Tibial artery (tissue), 4 donors: ENCODE results near the gene PEX10.

Experiments
- DNase-seq, 2 donors: peaks; one replicate each; pipeline ENCODE4 v3.0.0-alpha.2; 2019
- H3K27ac ChIP-seq, 2 donors: fragments of 200-600 bp; sonication (generic) in 1 of 2; 1 replicate in 1 of 2; 2 replicates in 1 of 2; pipeline ENCODE4 v1.5.1; 2018 to 2019; ENCODE audit warnings: mild to moderate bottlenecking in 1 of 2
- H3K27me3 ChIP-seq, 2 donors: fragments of 200-600 bp; sonication (generic) in 1 of 2; one replicate each; pipeline versions ENCODE4 v1.5.1 to v1.6.0; 2016 to 2019
- H3K36me3 ChIP-seq, 3 donors: fragments of 200-600 bp; sonication (generic) in 2 of 3; one replicate each; pipeline ENCODE4 v1.5.1; 2016 to 2019; ENCODE audit warnings: mild to moderate bottlenecking in 2 of 3
- H3K4me1 ChIP-seq, 4 donors: fragments of 200-600 bp; sonication (generic) in 2 of 4; 1 replicate in 3 of 4; 2 replicates in 1 of 4; pipeline ENCODE4 v1.5.1; 2016 to 2019
- H3K4me3 ChIP-seq, 2 donors: fragments of 200-600 bp; sonication (generic) in 1 of 2; 1 replicate in 1 of 2; 2 replicates in 1 of 2; pipeline ENCODE4 v1.5.1; 2018 to 2019; ENCODE audit warnings: mild to moderate bottlenecking in 2 of 2
- H3K9me3 ChIP-seq, 3 donors: fragments of 200-600 bp; sonication (generic) in 1 of 3; one replicate each; pipeline ENCODE4 v1.5.1; 2016 to 2019
- intact Hi-C: fragments of 100-400 bp; cut with DNase I; formaldehyde crosslinking; loops from one replicate; pipeline ENCODE4 v1.15.0; 2023; ENCODE audit warnings: low total_unique reads
- TF ChIP-seq, protein P1 (sequence below), 2 experiments: fragments of 200-600 bp in 1 of 2; fragments of 450-650 bp in 1 of 2; IDR thresholded peaks; one replicate each; pipeline ENCODE4 v1.5.1; 2017 to 2019; ENCODE audit warnings: antibody characterized with exemption in 2 of 2, mild to moderate bottlenecking in 1 of 2, moderate library complexity in 1 of 2

The PEX10 gene

DNA sequence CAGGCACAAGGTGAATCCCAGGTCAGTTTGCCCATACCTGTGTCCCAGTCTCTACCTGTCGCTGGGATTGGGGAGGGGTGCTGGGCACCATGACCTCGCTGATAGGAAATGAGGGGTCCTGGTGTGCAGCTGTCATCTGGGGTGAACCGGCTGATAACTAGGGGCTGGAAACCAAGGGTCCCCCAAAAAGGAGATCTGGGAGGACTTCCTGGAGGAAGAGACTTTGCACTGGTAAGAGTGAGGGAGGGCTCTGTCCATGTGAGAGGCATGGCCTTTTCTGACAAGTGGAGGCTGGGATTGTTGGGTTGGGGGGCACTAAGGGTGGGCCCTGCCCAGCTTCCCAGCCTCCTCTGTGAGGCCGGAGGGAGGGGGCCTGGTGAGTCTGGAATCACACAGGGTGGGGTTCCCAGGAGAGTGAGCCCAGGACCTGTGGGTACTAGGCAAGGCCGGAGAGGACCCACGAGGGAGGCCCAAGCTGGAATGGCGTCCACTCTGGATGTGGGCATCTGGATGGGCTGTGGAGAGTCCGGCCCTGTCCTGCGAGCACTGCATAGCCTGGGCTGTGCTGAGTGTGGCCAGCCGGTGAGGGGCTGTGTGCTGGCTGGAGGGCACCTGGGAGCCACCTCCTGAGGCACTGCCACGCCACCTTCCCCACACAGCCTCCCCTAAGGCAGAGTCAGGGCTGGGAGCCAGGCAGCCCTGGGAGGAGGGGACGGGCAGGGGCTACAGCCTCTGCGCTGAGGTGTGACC, 4.9 kb upstream of the PEX10 start:
- Histone ChIP-seq H3K9me3 (no peaks in the 10 kb centered on the region), H3K27ac (no peak overlapping the region), H3K4me1 (peaks cover 0 to 29% (median 18%) of the 10 kb centered on the region in 4 donors), H3K27me3 (peaks cover 0 to 62% of the 10 kb centered on the region in 2 donors), H3K4me3 (no peak overlapping the region), H3K36me3 (no peaks in the 10 kb centered on the region)
- intact Hi-C loops = loop anchor here (5.0 to 10.0 kb wide), 2 partner anchors 168 to 1470 kb away; partner anchors contain the start of gene PRXL2B
- DNase-seq = no peak
- TF ChIP-seq, protein P1, sequence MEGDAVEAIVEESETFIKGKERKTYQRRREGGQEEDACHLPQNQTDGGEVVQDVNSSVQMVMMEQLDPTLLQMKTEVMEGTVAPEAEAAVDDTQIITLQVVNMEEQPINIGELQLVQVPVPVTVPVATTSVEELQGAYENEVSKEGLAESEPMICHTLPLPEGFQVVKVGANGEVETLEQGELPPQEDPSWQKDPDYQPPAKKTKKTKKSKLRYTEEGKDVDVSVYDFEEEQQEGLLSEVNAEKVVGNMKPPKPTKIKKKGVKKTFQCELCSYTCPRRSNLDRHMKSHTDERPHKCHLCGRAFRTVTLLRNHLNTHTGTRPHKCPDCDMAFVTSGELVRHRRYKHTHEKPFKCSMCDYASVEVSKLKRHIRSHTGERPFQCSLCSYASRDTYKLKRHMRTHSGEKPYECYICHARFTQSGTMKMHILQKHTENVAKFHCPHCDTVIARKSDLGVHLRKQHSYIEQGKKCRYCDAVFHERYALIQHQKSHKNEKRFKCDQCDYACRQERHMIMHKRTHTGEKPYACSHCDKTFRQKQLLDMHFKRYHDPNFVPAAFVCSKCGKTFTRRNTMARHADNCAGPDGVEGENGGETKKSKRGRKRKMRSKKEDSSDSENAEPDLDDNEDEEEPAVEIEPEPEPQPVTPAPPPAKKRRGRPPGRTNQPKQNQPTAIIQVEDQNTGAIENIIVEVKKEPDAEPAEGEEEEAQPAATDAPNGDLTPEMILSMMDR (IDR thresholded peaks at IDR 0.05) = no peak

DNA sequence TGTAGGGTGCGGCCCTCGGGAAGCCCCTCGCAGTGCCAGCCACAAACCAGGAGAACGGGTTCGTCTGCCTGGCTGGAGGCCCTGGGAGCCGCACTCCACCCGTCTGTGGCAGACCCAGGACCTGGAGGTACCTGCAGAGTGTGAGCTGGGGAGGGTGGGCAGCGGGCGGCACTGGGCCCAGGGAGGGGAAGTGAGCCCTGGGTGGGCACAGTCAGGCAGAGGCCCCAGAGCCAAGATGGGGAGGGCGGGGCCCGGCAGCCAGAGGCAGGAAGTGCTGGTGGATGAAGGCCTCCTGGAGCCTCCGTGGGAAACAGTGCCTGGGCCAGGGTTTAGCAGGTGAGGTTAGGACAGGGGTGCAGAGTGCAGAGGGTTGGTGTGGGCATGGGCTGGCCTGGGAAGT, 4.0 kb upstream of the PEX10 start:
- intact Hi-C loops = loop anchor here (5.0 to 10.0 kb wide), 2 partner anchors 168 to 1471 kb away; partner anchors contain the start of gene PRXL2B
- TF ChIP-seq, protein P1 (IDR thresholded peaks at IDR 0.05) = no peak
- peaks cover 0 to 36% (median 25%) of the 10 kb centered on the region in 4 donors for H3K4me1 ChIP-seq
- no peaks in the 10 kb centered on the region for H3K36me3 ChIP-seq
- no peaks in the 10 kb centered on the region for H3K9me3 ChIP-seq
- no peak for DNase-seq
- H3K27me3 ChIP-seq = peaks cover 0 to 60% of the 10 kb centered on the region in 2 donors
- no peak overlapping the region for H3K4me3 ChIP-seq
- H3K27ac ChIP-seq = no peak overlapping the region

DNA sequence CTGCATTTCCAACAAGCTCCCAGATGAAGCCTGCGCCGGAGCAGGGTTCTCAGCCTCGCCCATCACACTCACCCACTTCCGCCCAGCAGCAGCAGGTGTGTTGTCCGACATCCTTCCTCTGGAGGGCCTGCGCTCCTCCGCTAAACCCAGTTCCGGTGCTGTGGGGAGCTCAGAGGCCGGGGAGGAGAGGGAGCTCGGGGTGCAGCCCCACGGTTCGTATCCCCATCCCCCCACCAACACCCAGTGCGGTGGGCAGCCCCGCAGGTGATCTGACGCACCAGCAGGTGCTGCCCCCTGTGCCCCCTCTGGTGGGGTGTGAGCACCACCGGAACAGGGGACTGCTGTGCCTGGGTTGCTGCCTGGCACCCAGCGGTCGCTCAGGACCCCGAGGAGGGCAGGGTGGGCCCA, 3.4 kb upstream of the PEX10 start:
- peaks cover 0 to 56% of the 10 kb centered on the region in 2 donors for H3K27me3 ChIP-seq
- no peaks in the 10 kb centered on the region for H3K36me3 ChIP-seq
- TF ChIP-seq, protein P1 (IDR thresholded peaks at IDR 0.05) = no peak
- no peak for DNase-seq
- H3K4me1 ChIP-seq = peaks cover 0 to 38% (median 26%) of the 10 kb centered on the region in 4 donors
- intact Hi-C loops = loop anchor here (2.0 to 10.0 kb wide), 4 partner anchors 133 to 1471 kb away; partner anchors contain the start of gene PRXL2B
- no peak overlapping the region for H3K27ac ChIP-seq
- no peak overlapping the region for H3K4me3 ChIP-seq
- H3K9me3 ChIP-seq = no peaks in the 10 kb centered on the region

DNA sequence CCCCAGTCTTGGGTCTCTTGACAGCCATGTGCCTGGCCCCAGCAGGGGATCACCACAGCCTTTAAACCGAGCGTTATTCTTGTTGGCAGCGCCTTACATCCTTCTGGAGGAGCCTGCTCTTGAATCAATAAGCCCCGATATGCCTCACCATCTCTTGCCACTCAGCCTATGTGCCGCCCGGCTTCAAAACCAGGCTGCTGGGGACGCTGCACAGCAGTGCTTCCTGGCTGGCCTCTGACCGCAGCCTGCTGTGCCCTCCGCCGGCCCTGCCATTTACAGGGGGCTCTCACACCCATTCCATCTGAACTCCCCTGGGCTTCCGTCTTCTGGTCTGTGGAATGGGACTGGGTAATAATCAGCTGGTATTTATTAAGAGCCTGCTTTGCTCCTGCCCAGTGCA, 3.0 kb upstream of the PEX10 start:
- no peak for DNase-seq
- Histone ChIP-seq H3K4me1 (peaks cover 0 to 38% (median 26%) of the 10 kb centered on the region in 4 donors), H3K27ac (no peak overlapping the region), H3K27me3 (peaks cover 0 to 52% of the 10 kb centered on the region in 2 donors), H3K9me3 (no peaks in the 10 kb centered on the region), H3K36me3 (peaks cover 0 to 1% (median 0%) of the 10 kb centered on the region in 3 donors), H3K4me3 (no peak overlapping the region)
- intact Hi-C loops = loop anchor here (2.0 to 10.0 kb wide), 4 partner anchors 133 to 1472 kb away; partner anchors contain the start of gene PRXL2B
- TF ChIP-seq, protein P1 (IDR thresholded peaks at IDR 0.05) = no peak

DNA sequence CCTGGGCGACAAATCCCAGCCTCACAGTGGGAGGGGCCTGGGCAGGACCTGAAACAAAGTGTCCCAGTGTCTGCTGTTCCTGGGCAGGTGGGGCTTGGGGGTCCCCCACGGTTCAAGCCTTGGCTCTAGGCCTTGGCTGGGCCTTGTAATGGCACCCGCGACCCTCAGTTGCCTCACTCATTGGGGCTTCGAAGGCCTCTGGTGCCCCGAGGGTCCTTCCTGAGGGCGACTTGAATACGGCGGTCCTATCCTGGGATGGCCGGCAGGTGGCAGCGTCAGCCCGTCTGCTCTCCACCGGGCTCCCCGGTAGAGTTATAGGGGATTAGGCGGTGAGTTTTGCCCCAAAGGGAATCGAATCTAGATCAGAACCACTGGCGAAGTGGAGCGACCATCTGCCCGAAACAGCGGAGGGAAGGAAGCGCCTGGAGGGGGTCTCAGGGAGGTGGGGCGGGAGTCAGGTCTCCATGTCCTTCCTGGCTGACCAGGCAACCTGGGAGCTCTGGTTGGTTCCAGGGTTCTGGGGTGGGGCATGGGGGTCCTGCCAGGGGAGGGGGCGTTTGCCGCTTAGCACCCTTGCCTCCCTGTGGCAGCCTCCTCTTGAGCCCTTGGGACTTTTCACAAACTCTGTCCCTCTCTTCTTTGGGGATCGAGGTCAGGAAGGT, 2.1 kb upstream of the PEX10 start:
- no peak overlapping the region for H3K4me3 ChIP-seq
- peaks cover 0 to 43% of the 10 kb centered on the region in 2 donors for H3K27me3 ChIP-seq
- H3K4me1 ChIP-seq = peaks cover 0 to 38% (median 26%) of the 10 kb centered on the region in 4 donors
- peak overlapping the region in 1 of 2 donors; percentile 95 for H3K27ac ChIP-seq
- H3K9me3 ChIP-seq = no peaks in the 10 kb centered on the region
- DNase-seq = peak; percentile 58 to 84
- TF ChIP-seq, protein P1 (IDR thresholded peaks at IDR 0.05) = peak; percentile 91 to 97
- peaks cover 0 to 8% (median 6%) of the 10 kb centered on the region in 3 donors for H3K36me3 ChIP-seq
- intact Hi-C loops = loop anchor here (2.0 to 10.0 kb wide), 3 partner anchors 134 to 372 kb away; partner anchors contain the start of gene PRXL2B
